K562 (cell line): Measurements from ENCODE around the gene DTYMK. TPM values are rescaled to one million over a fixed set of nuclear protein-coding genes. Genes with fewer than 3 reads are reported as not detected.

ENCODE experiments used
- CHCHD3 ChIP-seq: fragments of 250-450 bp; sonication (Bioruptor Pico); IDR thresholded peaks from 2 replicates; pipeline ENCODE4 v2.1.2; 2022; ENCODE audit warnings: mild to moderate bottlenecking
- CXXC5 ChIP-seq: fragments of 250-450 bp; sonication (Bioruptor Pico); IDR thresholded peaks from 2 replicates; pipeline ENCODE4 v1.8.0; 2022; ENCODE audit warnings: inconsistent platforms, mild to moderate bottlenecking, moderate library complexity
- ILK ChIP-seq: fragments of 450-650 bp; IDR thresholded peaks from 2 replicates; pipeline ENCODE4 v1.6.1; 2016; ENCODE audit warnings: missing genetic modification characterization, low read depth, mild to moderate bottlenecking, missing compliant biosample characterization, moderate library complexity, borderline replicate concordance
- MTA1 ChIP-seq: fragments of 450-650 bp; IDR thresholded peaks from 2 replicates; pipeline ENCODE4 v1.6.1; 2017; ENCODE audit warnings: borderline replicate concordance
- NCOA1 ChIP-seq: fragments of 450-650 bp; IDR thresholded peaks from 2 replicates; pipeline ENCODE4 v1.6.1; 2016; ENCODE audit warnings: low read depth
- PCBP2 ChIP-seq: fragments of 200-400 bp; formaldehyde crosslinking; IDR thresholded peaks from 2 replicates; pipeline ENCODE4 v1.6.1; 2018; ENCODE audit warnings: low read length, low read depth, mild to moderate bottlenecking, moderate library complexity; ENCODE audit not compliant: poor library complexity, severe bottlenecking
- SMAD2 ChIP-seq: fragments of 150-350 bp; IDR thresholded peaks from 2 replicates; pipeline ENCODE4 v1.6.1; 2014; ENCODE audit warnings: low read depth, mild to moderate bottlenecking, low read length
- SMAD3 ChIP-seq: fragments of 450-650 bp; formaldehyde crosslinking; conservative IDR thresholded peaks from 2 replicates; pipeline ENCODE4 v1.4.0; 2020; ENCODE audit warnings: mild to moderate bottlenecking
- SNRNP70 ChIP-seq: fragments of 200-400 bp; formaldehyde crosslinking; optimal IDR thresholded peaks from 2 replicates; pipeline ENCODE3; 2017; ENCODE audit warnings: low read depth, low read length
- TCF15 ChIP-seq: fragments of 250-450 bp; sonication (Bioruptor Pico); IDR thresholded peaks from 2 replicates; pipeline ENCODE4 v1.8.0; 2022; ENCODE audit warnings: moderate library complexity, mild to moderate bottlenecking, inconsistent platforms
- TRIM24 ChIP-seq, 2 experiments: fragments of 450-650 bp; IDR thresholded peaks; 2 replicates each; pipeline ENCODE4 v1.6.1; 2016
- TRIM28 ChIP-seq: fragments of 450-650 bp; IDR thresholded peaks from 2 replicates; pipeline ENCODE4 v1.6.1; 2017
- XRCC3 ChIP-seq: fragments of 450-650 bp; IDR thresholded peaks from 2 replicates; pipeline ENCODE4 v1.6.1; 2017; ENCODE audit warnings: mild to moderate bottlenecking, moderate library complexity
- ZFP1 ChIP-seq: fragments of 450-650 bp; formaldehyde crosslinking; IDR thresholded peaks from 2 replicates; pipeline ENCODE4 v1.4.0; 2020; ENCODE audit warnings: mild to moderate bottlenecking, mixed read lengths
- ZNF551 ChIP-seq: fragments of 250-450 bp; sonication (Bioruptor Pico); IDR thresholded peaks from 2 replicates; pipeline ENCODE4 v1.5.0; 2021; ENCODE audit warnings: mild to moderate bottlenecking, moderate library complexity
- ZNF589 ChIP-seq: fragments of 200-800 bp; sonication (Bioruptor generic); IDR thresholded peaks from 2 replicates; pipeline ENCODE4 v1.6.1; 2016; ENCODE audit warnings: low read depth, missing genetic modification characterization, missing compliant biosample characterization
- polyA plus RNA-seq, 8 experiments: library from polyadenylated mRNA; depleted of rRNA in 4 of 8; stranded (reverse) in 5 of 8; unstranded in 3 of 8; fragments of >200 nt; fragmentation: Nextera tagmentation in 2 of 8; fragmentation: Illumina TruSeq in 1 of 8; extraction: Ambion mirVana in 2 of 8; extraction: Trizol in 1 of 8; gene quantifications; 2 replicates each; pipeline versions ENCODE4 v1.2.1 to v1.2.3, GENCODE V29; 2011 to 2014; ENCODE audit warnings: inconsistent platforms in 1 of 8, missing spikeins in 1 of 8
- total RNA-seq, 7 experiments: library from RNA; depleted of rRNA in 6 of 7; stranded (reverse); fragments of >200 nt in 6 of 7; fragmentation: Illumina TruSeq in 2 of 7; extraction: Trizol in 2 of 7; gene quantifications; 2 replicates each; pipeline versions ENCODE4 v1.2.1 to v1.2.3, GENCODE V29; 2011 to 2021; ENCODE audit warnings: low replicate concordance in 1 of 7
- TF ChIP-seq, protein P1 (sequence below): fragments of 250-450 bp; sonication (Bioruptor Pico); IDR thresholded peaks from 2 replicates; pipeline ENCODE4 v1.9.0; 2021; ENCODE audit warnings: mild to moderate bottlenecking
- TF ChIP-seq, protein P2 (sequence below): sonication (generic); formaldehyde crosslinking; IDR thresholded peaks from 2 replicates; pipeline ENCODE4 v1.8.1; 2023; ENCODE audit warnings: mild to moderate bottlenecking, missing genetic modification reagents
- TF ChIP-seq, protein P3 (sequence below): fragments of 250-450 bp; sonication (Bioruptor Pico); IDR thresholded peaks from 2 replicates; pipeline ENCODE4 v1.5.0; 2021; ENCODE audit warnings: mild to moderate bottlenecking, moderate library complexity
- TF ChIP-seq, protein P4 (sequence below), 2 experiments: fragments of 450-650 bp in 1 of 2; IDR thresholded peaks; 2 replicates each; pipeline ENCODE4 v1.6.1; 2011 to 2017; ENCODE audit warnings: low read depth in 2 of 2, antibody characterized with exemption in 1 of 2, borderline replicate concordance in 1 of 2, low read length in 1 of 2, mild to moderate bottlenecking in 1 of 2, mixed read lengths in 1 of 2; ENCODE audit not compliant: control insufficient read depth in 1 of 2

Gene DTYMK
- total and polyA plus RNA-seq, 9 of the 15 experiments (the other 6 are each of a cell fraction or from before 2014, with no cell fraction given) = 8.2 to 85.0 (median 47.9) TPM

DNA sequence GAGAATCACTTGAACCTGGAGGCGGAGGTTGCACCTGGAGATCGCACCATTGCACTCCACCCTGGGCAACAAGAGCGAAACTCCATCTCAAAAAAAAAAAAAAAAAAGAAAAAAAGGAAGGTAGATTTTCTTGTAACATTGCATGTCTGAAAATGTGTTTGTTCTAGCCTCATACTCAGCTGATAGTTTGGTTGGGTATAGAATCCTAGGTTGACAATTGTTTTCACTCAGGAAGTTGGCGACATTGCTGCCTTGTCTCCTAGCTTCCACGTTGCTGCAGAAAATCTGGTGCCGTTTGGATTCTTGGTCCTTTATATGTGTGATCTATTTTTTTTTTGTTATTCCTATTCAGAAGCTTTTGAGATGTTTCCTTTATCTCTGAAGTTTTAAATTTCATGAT, 19.9 kb upstream of the DTYMK start (continued):
- TF ChIP-seq, protein P1, sequence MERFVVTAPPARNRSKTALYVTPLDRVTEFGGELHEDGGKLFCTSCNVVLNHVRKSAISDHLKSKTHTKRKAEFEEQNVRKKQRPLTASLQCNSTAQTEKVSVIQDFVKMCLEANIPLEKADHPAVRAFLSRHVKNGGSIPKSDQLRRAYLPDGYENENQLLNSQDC (CRISPR knock-in tag) = no peak
- TF ChIP-seq SNRNP70 (no peak), NCOA1 (no peak), SMAD3 (CRISPR knock-in tag) (no peak), XRCC3 (no peak), ZFP1 (CRISPR knock-in tag) (peak; percentile 87), ILK (tag) (no peak), ZNF589 (CRISPR knock-in tag) (no peak), TCF15 (CRISPR knock-in tag) (no peak), TRIM28 (0 out of 2 replicates have a peak, but pooled peaks have one; percentile 49), MTA1 (no peak), CXXC5 (no peak), SMAD2 (no peak), PCBP2 (no peak), ZNF551 (CRISPR knock-in tag) (no peak), CHCHD3 (CRISPR knock-in tag) (no peak), TRIM24 (IDR thresholded peaks at IDR 0.05) (0 out of 4 replicates have a peak, but pooled peaks of 1 of the 2 experiments have one; percentile 24)
- TF ChIP-seq, protein P2, sequence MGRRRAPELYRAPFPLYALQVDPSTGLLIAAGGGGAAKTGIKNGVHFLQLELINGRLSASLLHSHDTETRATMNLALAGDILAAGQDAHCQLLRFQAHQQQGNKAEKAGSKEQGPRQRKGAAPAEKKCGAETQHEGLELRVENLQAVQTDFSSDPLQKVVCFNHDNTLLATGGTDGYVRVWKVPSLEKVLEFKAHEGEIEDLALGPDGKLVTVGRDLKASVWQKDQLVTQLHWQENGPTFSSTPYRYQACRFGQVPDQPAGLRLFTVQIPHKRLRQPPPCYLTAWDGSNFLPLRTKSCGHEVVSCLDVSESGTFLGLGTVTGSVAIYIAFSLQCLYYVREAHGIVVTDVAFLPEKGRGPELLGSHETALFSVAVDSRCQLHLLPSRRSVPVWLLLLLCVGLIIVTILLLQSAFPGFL (CRISPR knock-in tag) = no peak
- TF ChIP-seq, protein P3, sequence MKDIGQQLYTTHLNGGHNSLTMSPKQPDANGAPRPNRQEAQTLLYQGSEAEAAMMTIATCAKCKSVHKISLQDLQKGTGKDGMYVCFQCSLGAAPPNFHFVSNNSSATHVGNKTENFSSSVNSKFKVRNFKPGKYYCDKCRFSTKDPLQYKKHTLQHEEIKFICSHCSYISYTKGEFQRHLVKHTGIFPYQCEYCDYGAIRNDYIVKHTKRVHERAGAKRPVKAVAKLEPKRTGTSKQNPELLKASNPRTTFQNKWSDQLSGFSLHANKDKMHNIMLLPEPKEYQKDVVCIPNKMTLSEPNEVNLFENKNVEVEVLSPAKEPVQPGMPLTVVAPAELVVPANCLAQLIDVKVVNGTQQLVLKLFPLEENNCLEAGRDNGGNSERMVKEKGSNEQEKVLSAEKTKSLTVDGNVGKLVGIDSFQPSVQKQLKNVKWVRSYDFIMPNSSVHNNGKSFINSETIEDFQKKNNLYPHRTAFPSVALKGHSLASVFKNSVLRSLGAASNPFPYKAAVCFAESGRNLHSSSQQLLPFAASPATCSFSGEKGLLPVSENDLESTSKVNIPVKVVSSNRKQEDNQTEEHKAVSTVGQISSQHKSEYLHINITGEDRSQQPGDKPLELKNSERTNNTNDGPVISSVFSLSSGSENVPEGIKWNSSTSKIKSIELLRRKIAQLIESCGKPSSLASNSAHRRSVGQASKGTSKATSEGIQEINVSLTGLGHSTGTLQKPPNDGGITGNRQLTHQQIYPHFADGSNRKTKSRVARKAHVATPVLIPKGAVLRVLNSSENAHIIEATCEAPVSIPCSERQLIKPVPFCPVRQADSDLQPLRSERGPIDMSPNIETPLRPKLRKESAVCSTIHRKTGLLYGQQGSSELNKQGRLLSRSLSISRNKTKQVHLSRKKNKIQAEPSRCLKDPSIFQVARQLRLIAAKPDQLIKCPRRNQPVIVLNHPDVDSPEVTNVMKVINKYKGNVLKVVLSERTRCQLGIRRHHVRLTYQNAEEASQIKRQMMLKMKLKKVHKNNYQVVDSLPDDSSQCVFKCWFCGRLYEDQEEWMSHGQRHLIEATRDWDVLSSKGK = no peak
- TF ChIP-seq, protein P4, sequence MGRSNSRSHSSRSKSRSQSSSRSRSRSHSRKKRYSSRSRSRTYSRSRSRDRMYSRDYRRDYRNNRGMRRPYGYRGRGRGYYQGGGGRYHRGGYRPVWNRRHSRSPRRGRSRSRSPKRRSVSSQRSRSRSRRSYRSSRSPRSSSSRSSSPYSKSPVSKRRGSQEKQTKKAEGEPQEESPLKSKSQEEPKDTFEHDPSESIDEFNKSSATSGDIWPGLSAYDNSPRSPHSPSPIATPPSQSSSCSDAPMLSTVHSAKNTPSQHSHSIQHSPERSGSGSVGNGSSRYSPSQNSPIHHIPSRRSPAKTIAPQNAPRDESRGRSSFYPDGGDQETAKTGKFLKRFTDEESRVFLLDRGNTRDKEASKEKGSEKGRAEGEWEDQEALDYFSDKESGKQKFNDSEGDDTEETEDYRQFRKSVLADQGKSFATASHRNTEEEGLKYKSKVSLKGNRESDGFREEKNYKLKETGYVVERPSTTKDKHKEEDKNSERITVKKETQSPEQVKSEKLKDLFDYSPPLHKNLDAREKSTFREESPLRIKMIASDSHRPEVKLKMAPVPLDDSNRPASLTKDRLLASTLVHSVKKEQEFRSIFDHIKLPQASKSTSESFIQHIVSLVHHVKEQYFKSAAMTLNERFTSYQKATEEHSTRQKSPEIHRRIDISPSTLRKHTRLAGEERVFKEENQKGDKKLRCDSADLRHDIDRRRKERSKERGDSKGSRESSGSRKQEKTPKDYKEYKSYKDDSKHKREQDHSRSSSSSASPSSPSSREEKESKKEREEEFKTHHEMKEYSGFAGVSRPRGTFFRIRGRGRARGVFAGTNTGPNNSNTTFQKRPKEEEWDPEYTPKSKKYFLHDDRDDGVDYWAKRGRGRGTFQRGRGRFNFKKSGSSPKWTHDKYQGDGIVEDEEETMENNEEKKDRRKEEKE (IDR thresholded peaks at IDR 0.05; ENCODE audit: borderline replicate concordance in 1 of 2, control insufficient read depth in 1 of 2, low read depth in 2 of 2, low read length in 1 of 2) = no peak
